ENCODE results near the gene RPS17.
"Not testable (repeated sequence)": the region's sequence is repeated elsewhere in the genome, so short reads cannot be mapped to it uniquely, and the experiment has no call there.

RPS17 gene

DNA sequence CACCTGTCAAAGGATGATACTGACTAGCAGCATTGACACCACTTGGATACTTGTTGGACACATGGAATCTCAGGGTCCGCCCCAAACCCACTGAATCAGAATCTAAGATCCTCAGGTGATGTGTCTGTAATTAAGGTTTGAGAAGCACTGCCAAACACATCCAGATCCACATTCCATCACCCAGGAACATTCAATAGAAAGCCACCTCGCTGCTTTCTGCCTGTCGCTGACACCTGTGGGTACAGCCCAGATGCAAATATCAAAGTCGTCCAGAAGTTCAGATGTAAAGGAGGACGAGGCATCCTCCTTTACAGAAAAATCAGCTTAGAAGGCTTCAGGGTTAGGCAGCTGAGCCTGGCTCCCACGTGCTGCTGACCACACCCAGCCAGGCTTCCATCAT lies 5.2 kb upstream of the RPS17 start:
- no peak for DNase-seq

DNA sequence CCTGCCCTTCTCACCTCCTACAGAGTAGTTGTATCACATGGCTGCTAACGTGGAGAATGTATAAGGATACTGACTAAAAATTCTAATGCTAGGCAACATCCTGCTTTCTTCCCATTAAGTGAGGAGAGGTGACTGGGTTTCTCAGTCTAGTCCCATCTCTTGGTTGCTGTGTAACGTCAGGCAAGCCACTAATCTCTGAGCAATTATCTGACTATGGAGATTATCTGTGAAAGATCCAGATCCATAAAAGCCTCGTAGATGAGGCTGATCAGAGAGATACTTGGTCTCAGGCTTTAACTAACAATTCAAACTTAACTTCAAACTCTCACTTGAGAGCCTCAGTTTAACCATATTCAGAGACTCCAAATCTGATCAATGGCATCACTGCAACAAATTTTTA lies 4.7 kb upstream of the RPS17 start:
- no peak for DNase-seq

DNA sequence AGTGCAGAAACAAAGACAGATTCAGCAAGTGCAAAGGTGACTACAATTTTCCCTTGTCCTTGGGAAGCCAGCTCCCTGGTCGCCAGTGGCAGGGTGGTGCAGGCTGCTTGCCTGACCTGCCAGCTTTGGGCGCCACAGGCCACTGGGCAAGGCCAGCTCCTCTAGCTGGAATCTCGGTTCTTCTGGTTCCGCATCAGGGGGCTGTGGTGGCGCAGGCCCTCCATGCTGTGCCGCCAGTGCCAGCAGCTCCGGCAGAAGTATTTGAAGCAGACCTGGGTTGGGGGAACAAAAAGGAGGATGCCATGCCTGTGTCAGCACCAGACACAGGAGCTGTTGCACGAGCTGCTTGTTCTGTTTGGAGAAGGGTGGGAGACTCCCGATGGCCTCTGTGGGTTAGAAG lies 4.2 kb upstream of the RPS17 start:
- DNase-seq, result no peak

DNA sequence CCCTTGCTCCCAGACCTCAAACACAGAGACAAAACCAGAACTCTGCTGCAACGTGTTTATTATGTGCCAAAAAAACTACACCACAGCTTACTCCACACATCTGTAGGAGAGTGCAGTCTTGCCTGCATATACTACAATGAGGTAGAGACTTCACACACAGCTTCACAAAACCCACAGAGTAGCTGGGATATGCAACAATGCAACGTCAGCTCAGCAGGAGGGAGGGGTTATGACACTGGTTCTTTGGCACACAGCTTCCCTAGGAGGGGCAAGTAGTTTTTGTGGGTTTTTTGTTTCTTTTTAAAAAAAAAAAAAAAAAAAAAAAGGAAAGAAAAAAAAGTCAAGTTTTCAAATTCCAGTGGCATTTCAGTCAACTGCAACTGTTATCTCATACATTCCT lies 2.9 kb upstream of the RPS17 start:
- DNase-seq, result no peak

DNA sequence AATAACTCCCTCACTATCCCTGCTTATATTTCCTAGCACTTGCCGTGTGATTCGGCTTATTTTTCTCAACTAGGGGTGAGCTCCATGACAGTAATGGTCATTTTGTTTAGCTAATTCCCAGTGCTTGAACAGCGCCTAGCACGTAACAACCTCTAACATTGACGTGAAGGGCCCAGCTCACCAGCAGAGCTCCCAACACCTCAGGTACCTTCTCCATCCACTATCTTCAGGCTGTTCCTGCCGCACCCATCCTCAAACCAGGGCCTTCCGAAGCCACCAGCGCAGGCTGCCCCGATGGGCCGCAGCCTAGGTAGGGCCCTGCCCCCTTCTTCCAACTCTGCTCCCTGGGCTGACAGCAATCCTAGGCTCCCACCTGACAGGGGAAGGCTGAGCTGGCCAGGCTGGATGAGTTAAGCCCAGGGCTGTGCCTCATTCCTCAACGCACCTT lies 751 bp upstream of the RPS17 start:
- no peak for DNase-seq

DNA sequence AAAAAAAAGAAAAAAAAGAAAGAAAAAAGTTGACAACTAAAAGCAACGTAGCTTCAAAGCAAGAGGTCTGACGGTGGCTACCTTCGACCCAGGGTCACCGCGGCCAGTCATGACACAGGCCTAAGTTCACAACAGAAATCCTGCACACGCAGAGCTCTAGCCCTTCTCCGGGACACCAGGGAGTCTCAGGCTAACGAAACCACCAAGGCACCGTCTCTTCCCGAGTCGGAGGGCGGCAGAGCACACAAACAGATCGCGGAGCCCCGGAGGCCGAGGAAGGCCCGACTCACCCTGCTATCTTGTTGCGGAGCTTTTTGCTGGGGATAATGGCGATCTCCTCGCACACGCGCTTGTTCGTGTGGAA lies 584 bp downstream of the RPS17 start:
- no peak for DNase-seq

DNA sequence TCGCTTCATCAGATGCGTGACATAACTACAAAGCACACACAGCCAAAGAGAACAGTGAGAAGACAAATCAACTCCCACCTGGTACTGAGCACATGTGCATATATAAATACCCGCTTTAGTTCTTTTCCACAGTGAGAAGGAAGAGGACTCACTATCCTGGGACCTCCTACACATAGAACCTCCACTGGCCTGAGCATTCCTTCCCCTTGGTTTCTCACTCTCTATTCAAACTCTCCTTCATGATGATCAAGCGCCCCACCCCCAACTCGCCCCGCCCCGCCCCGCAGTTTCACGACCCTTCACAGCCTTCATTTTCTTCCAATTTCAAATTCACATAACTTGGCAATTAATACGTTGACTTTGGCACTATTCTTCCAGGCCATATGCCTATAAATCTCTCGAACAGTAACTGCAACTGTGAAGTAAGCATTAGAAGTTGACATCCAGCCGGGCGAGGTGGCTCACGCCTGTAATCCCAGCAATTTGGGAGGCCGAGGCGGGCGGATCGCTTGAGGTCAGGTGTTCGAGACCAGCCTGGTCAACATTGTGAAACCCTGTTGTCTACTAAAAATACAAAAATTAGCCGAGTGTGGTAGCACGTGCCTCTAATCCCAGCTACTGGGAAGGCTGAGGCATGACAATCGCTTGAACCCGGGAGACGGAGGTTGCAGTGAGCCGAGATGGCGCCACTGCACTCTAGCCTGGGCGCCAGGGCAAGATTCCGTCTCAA lies 1.1 kb downstream of the RPS17 start:
- no peak for DNase-seq

DNA sequence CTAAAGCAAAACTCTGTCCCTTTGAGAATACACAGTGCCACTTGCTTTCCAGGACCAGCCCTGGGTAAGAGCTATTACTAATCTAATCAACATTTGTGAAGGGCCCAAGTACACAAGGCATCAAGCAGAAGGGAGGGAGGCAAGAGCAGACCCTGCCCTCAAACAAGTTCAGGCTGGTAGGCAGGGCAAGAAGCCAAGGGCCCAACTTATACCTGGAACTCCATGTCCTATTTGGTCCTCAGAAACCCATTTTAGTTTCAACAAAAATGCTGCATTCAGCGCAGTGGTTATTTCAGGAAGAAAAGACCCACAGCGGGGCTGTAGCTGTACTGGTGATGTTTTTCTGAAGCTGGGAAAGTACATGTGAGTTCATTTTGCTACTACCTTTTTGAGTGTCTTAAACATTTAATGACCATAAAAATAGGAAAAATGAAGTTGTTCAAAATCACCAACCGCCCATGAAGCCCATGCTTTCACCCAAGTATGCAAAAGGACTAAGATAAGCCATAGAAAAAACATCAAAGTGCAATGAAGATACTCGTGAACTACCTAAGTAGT lies 2.8 kb downstream of the RPS17 start:
- DNase-seq, result no peak

DNA sequence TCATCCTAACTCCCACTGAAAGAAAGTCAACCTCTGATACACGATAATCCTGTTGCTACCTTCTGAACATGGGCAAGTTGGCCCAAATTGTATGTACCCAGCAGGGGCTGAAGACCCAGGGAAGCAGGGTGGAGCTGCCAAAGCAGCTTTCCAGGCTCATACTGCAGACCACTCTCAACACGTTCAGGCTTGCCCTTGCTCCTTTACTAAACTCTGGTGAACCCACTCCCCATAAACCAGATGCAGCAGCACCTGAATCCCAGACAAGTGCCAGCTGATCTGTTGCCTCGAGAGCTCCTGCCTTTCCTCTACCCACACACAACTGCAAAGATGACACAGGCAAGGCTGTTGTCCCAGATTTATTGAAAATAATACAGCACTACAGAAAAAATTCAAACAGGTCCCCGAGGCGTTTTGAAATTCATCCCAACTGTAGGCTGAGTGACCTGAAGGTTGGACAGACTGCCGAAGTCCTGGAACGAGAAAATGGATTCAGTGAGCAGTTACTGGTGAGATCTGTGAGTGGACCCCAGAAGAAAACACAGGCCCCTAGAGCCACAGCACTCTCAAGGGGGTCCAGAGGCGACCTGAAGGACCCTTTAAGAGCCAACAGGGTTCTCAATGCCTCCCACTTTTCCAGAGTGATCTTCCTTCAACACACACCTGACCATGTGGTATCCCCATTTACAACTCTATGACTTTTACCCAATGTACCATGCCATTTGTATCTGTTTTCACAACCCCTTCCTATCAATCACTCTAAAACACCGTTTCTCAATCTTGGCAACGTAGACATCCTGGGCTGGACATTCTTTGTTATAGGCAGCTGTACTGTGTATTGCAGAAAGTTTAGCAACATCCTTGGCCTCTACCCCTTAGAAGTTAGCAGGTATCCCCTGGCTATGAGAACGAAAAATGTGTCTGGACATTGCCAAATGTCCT lies 3.6 kb downstream of the RPS17 start:
- DNase-seq, result no peak

DNA sequence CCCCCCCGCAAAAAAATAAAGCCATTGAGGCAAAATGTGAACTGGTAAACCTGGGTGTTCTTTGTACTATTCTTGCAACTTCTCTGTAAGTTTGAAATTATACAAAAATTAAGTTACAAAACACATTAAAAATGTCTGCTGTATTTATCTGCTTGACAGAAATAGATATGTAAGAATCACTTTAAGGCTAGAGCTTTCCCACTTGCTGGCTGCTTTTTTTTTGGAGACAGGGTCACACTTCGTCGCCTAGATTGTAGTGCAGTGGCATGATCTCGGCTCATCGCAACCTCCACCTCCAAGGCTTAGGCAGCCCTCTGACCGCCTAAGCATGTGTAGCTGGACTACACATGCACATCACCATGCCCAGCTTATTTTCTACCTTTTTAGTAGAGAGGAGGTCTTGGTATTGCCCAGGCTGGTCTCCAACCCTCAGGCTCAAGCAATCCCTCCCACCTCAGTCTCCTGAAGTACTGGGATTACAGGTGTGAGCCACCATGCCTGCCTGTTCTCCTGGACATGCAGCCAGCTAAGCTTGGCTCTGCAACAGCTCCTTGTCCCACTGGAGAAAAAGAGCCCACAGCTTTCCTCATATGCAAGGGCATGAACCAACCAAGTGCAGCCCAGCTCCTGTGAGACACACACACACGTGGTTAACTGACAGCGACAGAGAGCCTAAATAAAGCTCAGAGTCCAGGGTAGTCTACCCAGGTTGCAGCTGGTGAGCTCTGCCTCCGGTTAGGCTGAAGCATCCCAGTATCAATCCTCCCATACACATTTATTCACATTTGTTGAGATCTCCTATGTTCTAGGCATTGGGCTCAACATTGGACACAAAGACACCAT lies 4.5 kb downstream of the RPS17 start:
- DNase-seq, result no peak

DNA sequence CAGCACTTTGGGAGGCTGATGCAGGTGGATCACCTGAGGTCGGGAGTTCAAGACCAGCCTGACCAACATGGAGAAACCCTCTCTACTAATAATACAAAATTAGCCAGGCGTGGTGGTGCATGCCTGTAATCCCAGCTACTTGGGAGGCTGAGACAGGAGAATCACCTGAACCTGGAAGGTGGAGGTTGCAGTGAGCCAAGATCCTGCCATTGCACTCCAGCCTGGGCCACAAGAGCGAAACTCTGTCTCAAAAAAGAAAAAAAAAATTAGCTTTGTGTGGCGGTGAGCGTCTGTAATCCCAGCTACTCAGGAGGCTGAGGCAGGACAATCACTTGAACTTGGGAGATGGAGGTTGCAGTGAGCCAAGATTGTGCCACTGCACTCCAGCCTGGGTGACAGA lies 5.1 kb downstream of the RPS17 start:
- DNase-seq, result not testable (repeated sequence)

DNA sequence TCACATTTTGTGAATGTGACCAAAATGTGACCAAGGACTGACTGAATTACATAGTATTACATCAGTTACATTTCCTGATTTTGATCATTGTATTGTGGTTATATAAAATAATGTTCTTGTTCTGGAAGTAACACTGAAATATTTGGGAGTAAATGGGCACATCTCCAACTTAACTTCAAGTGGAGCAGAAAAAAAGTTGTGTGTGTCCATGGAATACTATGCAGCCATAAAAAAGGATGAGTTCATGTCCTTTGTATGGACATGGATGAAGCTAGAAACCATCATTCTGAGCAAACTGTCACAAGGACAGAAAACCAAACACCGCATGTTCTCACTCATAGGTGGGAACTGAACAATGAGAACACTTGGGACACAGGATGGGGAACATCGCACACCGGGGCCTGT lies 5.8 kb downstream of the RPS17 start:
- not testable (repeated sequence) for DNase-seq

DNA sequence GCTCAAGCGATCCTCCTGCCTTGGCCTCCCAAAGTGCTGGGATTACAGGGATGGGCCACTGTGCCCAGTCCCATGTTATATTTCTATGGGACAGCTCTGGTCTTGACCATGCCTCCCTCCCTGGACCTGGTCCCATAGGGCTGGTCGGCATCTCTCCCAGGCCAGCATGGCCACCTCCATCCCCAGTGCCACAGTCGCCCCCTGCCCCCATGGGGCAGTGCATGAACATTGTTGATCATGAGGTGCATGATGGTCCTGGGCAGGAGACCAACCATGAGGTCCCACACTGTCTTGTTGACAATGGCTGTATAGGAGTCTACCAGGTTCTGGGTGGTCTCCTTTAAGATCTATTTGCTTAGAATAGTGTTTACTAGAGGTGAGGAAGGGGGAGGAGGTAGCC lies 6.5 kb downstream of the RPS17 start:
- DNase-seq, result no peak

DNA sequence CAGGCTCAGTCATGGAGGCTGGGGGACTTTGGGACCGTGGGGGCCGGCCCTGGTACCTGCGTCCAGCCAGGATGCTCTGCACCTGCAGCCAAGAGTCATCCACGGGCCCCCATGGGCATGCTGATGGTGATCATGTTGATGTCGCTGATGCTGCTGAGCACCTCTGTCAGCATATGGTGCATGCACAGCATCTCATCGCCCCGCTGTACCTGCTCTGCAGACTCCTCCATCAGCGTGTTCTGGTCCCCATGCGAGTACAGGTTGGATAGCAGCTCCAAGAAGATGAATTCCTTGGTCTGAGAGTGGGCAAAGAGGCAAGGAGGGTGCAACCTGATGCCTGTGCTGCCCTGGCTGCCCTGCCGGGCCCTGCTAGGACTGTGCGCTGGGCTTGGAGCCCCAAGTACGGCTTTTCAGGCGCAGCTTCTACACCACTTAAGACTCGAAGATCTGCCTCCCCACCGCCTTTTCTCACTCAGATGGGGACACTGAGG lies 7.2 kb downstream of the RPS17 start:
- DNase-seq, result no peak

DNA sequence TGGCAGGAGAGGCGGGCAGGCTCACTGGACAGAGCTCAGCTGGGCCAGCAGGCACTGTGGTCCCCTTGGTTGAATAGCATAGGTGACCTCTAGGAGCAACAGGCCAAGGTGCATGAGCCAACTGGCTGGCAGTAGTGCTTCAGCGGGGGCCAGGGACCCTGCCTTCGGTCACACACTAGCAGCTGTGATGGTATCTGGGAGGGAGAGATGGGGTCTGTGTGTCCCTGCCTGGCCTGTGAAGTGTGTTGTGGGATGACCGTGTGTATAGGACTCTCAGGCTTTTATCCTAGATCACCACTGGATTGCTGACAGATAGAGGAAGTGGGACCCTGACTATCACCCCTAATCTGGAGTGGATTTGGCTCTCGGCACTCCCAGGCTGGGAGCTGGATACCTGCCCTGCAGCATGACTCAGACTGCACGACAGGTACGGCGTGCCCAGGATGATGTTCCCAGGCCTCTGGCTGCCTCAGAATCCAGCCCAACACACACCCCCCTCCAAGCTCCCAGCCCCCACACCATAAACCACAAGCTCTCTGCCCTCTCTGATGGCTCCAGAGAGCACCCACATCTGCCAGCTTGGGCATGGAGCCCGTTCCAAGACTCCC lies 7.8 kb downstream of the RPS17 start:
- DNase-seq, result no peak

DNA sequence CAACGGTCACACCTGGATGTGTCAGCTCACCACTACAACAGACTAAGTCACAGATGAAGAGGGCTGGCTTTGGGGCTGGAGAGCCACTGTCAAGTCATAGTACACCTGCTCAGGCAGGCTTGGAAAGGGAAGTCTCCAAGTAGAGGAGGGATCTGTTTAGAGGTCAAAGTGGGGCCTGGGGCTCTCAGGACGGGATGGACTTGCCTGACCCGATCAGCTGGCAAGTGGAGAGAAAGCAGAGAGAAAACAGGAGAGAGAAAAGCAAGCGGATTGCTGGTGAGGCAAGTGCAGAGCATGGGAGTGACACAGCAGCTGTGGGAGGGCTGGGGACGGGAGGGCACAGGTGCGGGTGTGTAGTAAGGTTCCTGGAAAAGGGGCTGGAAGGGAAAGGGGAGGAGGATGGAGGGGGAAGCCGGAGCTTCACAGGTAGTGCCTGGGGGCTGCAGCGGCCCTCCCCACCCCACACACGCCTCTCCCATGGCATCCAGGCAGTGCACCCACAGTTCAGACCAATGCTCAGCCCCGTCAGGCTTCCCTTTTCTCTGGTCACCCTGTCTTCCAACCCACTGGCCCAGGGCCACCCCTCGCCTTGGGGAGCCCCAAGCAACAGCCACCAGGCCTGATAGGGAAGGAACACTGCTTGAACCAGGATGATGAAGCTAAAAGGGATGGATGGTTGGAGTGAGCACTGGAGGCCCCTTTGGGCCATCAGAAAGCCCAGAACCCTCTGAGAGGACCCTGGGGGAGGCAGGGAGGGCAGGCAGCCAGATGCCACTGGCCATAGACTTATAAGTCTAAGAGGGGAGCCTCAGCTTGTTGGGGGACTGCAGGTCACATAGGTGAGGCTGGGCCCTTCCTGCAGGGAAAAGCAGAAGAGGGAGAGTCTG lies 8.5 kb downstream of the RPS17 start:
- DNase-seq, result no peak

DNA sequence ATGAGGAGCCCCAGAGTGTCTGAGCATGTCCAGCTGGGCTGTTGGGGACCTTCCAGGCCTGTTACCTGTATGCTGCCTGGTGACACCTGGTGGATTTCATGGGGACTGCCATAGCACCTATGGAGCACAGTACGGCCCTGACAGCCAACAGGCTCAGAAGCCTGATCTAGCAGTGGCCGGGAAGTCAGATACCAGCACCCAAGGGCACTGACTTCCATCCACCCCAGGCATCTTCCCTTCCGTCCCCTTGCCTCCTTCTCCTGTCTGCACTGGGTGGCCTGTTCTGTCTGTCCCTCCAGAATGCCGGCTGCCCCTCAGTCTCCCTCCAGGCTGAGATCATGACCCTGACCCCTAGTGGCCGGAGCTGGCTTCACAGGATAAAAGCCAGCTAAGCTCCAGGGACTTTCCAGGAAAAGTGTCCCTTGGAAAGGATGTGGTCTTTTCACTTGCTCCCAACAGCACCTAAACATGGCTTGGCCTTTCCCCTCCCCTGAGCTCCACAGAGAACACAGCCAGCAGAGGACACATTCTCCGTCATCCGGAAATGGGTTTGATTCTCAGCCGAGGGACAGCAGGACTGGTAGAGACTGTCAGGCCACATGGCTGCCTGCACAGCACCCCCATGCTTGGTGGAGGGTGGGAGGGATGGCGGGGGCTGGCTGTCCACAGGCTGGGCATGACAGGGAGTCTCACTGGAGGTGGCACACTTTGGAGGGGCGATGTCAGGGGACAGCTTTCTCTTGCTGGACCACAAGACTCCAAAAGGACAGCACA lies 9.5 kb downstream of the RPS17 start:
- DNase-seq, result no peak

DNA sequence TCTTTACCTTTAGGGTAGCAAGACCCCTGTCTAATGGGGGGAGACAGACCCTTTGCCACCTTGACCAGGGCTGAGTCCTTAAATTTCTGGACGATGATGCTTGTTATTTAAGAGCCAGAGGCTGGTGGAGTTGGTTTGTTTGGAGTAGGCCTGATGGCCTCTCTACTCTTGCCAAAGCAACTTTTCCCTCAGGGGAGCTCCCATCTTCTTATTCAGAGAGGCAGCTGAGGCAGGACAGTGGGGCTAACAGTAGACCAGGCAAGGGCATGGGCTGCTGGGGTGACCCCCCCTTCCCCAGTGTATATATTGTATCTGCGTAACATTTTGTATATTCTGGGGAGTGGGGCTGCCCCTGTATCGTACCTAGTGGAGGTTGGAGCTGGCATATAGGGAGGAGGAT lies 10.3 kb downstream of the RPS17 start:
- no peak for DNase-seq

DNA sequence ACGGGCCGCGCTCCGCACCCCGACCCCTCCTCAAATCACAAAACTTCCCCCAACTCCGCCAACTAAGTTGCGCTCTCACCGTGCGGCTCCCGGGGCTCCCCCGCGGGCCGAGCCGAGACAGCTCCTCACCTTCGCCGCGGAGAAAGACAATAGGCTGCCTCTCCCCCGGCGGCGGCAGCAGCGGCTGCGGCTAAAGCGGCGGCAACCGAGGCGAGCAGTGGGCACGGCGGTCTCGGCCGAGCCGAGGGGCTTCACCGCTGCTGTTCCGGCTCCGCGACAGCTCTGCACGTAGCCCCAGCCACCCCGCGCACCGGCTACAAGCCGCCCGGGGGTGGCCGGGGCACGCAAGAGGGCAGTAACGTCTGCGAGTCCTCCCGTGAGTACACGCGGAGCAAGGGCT lies 26.7 kb downstream of the RPS17 start:
- DNase-seq, result not testable (repeated sequence)

DNA sequence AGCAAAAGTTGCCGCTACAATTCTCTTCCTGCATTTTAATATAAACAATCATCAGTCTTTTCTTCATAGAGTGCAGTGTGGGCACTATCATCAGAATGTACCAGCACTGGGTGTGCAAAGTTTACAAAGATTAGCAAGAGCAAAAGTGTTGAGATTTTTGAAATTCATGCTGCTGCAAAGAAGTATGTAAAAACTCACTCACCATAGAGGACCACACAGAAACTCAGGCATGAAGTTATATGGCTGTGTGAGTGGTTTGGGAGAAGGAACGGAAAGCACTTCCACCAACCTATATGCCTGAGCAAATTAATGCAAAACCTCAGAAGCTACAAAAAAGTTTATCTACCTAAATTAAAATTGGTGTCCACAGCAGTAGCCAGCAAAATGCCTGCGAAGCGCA lies 32.6 kb downstream of the RPS17 start:
- not testable (repeated sequence) for DNase-seq
